Adipocyte (in vitro differentiated cells): ENCODE results near the gene DNTT.

Experiments
- DNase-seq: peaks from one replicate; pipeline ENCODE4 v3.0.0-alpha.2; 2015; ENCODE audit warnings: low read depth
- H3K27me3 ChIP-seq: replicated peaks from 2 replicates; pipeline ENCODE4 v1.7.0; 2013; ENCODE audit warnings: mild to moderate bottlenecking, low read length, moderate library complexity; ENCODE audit not compliant: control insufficient read depth, insufficient read depth
- H3K36me3 ChIP-seq: 2 replicates; pipeline ENCODE4 v1.7.0; 2013; ENCODE audit warnings: low read length, mild to moderate bottlenecking, moderate library complexity; ENCODE audit not compliant: control insufficient read depth, insufficient read depth, severe bottlenecking
- H3K4me1 ChIP-seq: 2 replicates; pipeline ENCODE4 v1.7.0; 2013; ENCODE audit warnings: mild to moderate bottlenecking, low read length, moderate library complexity; ENCODE audit not compliant: control insufficient read depth, insufficient read depth
- H3K4me3 ChIP-seq: 2 replicates; pipeline ENCODE4 v1.7.0; 2013; ENCODE audit warnings: mild to moderate bottlenecking, low read length, moderate library complexity
- H3K9ac ChIP-seq: 2 replicates; pipeline ENCODE4 v1.7.0; 2013; ENCODE audit warnings: mild to moderate bottlenecking, low read length, moderate library complexity
- H3K9me3 ChIP-seq: 2 replicates; pipeline ENCODE4 v1.7.0; 2013; ENCODE audit warnings: mild to moderate bottlenecking, low read length, moderate library complexity; ENCODE audit not compliant: control insufficient read depth

The DNTT gene

DNA sequence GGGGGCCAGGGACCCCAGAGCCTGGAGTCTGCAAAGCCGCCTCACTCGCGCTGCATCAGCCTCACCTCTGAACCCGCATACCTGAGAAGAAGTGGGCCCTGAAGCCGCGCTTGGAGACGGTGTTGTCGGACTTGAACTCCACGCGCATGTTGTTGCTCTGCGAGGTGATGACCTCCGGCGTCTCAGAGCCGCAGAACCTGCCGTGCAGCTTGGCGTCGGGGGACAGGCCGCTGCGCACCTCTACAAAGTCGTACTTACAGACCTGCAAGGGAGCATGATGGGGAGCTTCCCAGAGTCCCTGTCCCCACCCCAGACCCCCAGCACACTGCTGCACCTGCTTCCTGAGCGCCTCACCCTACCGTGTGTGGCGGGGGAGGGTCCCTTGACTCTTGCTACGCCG lies 80.3 kb downstream of the DNTT start:
- no peaks in the 10 kb centered on the region for H3K9me3 ChIP-seq
- peaks cover 5% of the 10 kb centered on the region for H3K4me1 ChIP-seq
- H3K4me3 ChIP-seq = no peak overlapping the region
- DNase-seq = no peak
- H3K36me3 ChIP-seq = no peaks in the 10 kb centered on the region
- H3K9ac ChIP-seq = no peak overlapping the region
- H3K27me3 ChIP-seq = peaks cover 9% of the 10 kb centered on the region

DNA sequence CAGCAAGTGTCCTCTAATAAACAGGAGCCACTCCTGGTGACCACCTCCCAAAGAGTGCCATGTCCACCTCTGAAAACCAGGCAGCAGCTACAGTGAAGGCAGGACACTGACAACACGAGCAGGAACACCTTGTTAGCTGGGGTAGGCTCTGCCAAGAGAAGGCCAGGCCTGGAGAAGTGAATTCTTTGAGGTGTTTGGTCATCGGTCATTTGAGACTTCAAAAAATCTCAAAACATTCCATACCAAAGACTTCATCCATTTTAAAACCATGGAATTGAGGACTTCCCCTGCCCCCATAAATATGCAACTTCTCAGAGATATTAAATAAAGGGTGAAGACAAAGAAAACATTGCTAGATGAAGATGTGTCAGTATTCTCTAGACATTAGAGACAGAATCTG lies 82.9 kb downstream of the DNTT start:
- Histone ChIP-seq H3K9me3 (no peaks in the 10 kb centered on the region), H3K27me3 (peaks cover 21% of the 10 kb centered on the region), H3K36me3 (no peaks in the 10 kb centered on the region), H3K9ac (no peak overlapping the region), H3K4me3 (no peak overlapping the region), H3K4me1 (peaks cover 8% of the 10 kb centered on the region)
- DNase-seq = peak; percentile 43

GRCh38 chr10:96387601-96388000 lies 83.4 kb downstream of the DNTT start:
- H3K9ac ChIP-seq = no peak overlapping the region
- H3K4me1 ChIP-seq = peaks cover 8% of the 10 kb centered on the region
- H3K9me3 ChIP-seq = no peaks in the 10 kb centered on the region
- no peaks in the 10 kb centered on the region for H3K36me3 ChIP-seq
- no peak overlapping the region for H3K4me3 ChIP-seq
- peaks cover 22% of the 10 kb centered on the region for H3K27me3 ChIP-seq
- DNase-seq = peak; percentile 51
